GM12801 (cell line): ENCODE measurements around the gene NR5A2.

Experiments
- TF ChIP-seq, protein P1 (sequence below): IDR thresholded peaks from one replicate; pipeline ENCODE4 v1.5.1; 2011; ENCODE audit warnings: control low read depth; ENCODE audit not compliant: insufficient read length; ENCODE audit errors: extremely low read depth

Gene NR5A2

DNA sequence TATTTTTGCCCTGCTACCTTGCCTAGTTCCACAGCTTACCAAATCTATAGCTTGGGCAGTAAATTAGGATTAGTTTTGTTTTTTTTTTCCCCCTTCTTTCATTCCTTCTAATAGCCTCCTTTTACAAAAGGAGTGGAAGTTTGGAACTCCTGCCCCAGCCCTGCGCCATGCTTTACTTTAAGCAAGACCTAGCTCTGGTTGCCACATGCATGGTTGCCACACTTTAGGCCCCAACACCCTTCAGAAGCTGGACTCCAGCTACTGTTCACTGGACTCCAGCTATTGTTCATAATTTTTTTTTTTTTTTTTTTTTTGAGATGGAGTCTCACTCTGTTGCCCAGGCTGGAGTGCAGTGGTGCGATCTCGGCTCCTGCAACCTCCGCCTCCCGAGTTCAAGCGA is 115.8 kb downstream of the NR5A2 start:
- TF ChIP-seq, protein P1, sequence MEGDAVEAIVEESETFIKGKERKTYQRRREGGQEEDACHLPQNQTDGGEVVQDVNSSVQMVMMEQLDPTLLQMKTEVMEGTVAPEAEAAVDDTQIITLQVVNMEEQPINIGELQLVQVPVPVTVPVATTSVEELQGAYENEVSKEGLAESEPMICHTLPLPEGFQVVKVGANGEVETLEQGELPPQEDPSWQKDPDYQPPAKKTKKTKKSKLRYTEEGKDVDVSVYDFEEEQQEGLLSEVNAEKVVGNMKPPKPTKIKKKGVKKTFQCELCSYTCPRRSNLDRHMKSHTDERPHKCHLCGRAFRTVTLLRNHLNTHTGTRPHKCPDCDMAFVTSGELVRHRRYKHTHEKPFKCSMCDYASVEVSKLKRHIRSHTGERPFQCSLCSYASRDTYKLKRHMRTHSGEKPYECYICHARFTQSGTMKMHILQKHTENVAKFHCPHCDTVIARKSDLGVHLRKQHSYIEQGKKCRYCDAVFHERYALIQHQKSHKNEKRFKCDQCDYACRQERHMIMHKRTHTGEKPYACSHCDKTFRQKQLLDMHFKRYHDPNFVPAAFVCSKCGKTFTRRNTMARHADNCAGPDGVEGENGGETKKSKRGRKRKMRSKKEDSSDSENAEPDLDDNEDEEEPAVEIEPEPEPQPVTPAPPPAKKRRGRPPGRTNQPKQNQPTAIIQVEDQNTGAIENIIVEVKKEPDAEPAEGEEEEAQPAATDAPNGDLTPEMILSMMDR: no peak

DNA sequence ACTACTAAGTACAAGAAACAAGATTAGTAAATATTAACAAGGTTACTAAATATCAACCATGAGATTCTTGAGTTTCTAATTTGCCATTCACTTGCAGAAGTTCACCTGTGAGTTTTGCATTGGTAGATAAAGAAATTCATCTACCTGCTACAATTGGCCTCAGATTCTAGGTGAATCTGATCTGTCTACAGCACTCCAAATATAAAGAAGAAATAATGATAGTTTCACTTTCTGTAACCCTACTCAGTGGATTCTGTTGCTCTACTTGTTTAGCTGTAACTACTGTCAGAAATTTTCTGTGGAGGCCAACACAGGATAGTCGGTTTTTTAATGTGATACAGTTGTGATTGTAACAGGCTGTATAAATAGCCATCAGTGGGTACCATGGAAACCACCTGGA is 118.6 kb downstream of the NR5A2 start:
- TF ChIP-seq, protein P1: no peak

DNA sequence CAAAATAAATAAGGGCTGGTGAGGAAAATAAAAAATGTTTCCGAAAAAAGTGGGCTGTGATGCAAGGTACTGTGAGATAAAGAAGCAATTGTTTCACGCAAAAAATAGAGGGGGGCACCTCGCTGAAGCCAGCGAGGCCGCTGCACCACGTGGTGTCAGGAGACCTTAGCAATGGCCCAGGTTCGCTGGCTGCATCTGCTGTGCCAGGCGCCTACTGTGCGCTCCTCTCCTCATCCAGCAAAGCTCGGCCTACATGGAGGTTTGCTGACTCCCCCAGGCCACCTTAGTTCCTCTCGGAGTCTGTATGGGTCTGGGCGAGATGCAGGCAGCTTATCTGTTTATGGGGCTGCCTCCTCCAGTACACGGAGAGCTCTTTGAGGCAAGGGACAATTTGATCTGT is 119.6 kb downstream of the NR5A2 start:
- TF ChIP-seq, protein P1: no peak

DNA sequence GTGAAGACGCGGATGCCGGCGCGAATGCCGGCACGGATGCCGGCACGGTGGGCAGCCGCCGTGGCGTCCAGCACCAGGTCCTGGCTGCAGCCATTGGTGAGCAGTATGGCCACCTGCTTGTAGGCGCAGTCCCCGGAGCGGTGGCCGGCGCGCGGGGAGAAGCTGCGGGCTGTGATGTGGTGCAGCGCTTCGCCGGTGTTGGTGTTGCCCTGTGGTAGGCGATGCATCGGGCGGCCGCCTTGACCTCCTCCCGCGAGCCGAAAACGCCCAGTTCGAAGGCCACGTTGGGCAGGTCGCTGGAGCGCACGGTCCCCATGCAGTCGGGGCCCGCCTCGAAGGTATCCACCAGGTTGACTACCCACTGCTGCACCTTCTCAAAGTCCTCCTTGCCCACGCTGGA is 120.2 kb downstream of the NR5A2 start:
- TF ChIP-seq, protein P1: no peak

DNA sequence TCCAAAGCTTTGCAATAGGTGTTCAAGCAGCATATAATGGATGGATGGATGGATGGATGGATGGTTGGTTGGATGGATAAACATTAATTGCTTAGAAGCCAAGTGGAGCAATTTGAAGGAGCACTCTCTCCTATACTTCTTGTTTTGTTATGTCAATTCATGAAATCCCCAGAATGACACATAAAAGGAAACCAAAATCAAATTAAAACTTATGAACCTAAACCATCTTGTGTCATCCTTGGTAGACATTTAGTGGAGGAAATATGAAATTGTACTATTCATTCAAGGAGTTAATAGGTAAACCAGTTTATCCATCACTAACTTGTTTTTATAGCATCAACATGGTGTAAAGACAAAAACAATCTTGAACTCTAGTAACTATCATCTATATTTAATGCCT is 122.5 kb downstream of the NR5A2 start:
- TF ChIP-seq, protein P1: no peak

DNA sequence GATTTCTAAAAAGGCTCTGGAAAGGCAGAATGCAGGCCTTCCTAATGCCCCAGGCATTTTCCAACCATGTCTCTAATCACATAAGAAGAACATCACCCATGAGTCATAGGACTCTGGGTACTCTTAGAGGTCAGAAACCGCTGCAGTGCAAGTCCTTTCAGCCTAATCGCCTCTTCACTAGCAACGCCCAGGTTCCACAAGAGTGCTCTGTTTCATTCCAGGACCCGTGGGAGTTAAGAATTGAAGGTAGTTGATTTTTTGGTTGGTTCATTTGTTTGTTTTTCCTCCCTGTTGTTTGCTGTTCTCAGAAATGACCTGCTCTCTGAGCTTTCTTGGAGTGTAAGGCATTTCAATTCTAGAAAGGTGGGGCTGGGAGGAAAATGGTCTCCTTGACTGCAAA is 123.2 kb downstream of the NR5A2 start:
- TF ChIP-seq, protein P1: no peak

DNA sequence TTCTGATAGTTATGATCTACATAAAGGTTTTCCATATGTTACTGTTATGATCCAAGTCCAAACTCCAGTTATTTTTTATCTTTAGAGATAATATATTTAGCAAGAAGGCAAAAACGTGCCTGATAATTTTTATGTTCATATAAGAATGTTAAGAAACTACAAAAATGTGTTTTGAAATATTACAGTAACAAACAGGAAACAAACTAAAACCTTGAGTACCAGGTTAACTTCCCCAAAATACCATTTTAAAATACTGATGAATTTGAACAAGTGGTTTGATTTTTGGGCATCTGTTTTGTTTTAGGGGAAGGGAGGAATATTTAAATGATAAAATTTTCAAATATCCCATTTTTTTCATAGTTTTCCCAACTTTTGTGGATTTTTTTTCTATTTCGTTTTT is 124.8 kb downstream of the NR5A2 start:
- TF ChIP-seq, protein P1: no peak

DNA sequence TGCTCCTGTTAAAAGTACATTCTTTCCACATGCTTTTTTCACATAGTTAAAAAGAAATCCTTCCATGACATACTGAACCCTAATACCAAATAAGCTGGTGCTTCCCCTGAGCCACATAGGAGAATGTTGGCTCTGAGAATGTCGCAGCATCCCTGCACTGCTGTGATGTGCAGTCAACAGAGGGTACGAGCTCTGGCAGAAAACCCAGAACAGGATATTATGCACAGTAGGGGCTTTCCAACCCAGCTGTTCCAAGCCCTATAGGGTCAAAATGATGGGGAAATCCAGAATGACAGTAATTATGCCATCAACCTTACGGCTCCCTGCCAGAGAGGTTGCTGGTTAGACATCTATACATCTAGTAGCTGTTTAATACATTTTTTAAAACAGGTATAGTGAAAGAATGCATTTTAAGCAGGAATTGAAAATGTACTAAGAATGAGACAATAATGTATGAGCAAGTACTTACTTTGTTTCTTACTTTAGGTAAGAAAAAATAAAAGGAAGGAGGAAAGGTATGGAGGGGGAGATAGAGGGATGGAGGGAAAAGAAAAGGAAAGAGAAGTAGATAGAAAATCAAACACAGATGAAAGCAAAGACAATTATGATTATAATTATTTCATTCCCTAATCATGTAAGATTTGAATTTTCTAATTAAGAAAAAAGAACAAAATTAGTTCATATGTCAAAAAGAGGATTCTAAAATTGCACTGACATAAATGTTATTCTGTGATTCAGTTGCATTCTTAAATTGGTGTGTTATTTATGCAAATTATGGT is 126.0 kb downstream of the NR5A2 start:
- TF ChIP-seq, protein P1: no peak
